ENCODE results near the gene PARP14. TPM values are rescaled to one million over a fixed set of nuclear protein-coding genes. Genes with fewer than 3 reads are reported as not detected.

Gene PARP14
- total and polyA plus RNA-seq, 2 experiments from 2014 or later, result 0.42 to 4.0 TPM

DNA sequence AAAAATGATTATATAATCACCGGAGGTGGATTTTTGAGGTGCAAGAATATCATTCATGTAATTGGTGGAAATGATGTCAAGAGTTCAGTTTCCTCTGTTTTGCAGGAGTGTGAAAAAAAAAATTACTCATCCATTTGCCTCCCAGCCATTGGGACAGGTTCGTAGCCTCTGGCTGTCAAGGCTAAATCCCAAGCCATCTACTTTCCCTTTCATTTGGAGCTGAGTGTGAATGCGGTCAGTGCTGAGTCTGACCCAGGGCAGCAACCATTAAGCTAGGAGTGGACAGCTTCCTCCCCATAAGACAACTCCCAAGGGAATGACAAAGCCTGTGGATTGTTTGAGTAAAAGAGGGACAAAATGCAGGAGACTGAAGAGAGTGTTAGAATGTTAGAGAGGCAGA lies 33.6 kb downstream of the PARP14 start:
- TF ChIP-seq, protein P1, sequence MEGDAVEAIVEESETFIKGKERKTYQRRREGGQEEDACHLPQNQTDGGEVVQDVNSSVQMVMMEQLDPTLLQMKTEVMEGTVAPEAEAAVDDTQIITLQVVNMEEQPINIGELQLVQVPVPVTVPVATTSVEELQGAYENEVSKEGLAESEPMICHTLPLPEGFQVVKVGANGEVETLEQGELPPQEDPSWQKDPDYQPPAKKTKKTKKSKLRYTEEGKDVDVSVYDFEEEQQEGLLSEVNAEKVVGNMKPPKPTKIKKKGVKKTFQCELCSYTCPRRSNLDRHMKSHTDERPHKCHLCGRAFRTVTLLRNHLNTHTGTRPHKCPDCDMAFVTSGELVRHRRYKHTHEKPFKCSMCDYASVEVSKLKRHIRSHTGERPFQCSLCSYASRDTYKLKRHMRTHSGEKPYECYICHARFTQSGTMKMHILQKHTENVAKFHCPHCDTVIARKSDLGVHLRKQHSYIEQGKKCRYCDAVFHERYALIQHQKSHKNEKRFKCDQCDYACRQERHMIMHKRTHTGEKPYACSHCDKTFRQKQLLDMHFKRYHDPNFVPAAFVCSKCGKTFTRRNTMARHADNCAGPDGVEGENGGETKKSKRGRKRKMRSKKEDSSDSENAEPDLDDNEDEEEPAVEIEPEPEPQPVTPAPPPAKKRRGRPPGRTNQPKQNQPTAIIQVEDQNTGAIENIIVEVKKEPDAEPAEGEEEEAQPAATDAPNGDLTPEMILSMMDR (IDR thresholded peaks at IDR 0.05; ENCODE audit: low read depth, low read length), result no peak
- H3K4me3 ChIP-seq, result no peak overlapping the region
- H3K27me3 ChIP-seq, result no peaks in the 10 kb centered on the region

DNA sequence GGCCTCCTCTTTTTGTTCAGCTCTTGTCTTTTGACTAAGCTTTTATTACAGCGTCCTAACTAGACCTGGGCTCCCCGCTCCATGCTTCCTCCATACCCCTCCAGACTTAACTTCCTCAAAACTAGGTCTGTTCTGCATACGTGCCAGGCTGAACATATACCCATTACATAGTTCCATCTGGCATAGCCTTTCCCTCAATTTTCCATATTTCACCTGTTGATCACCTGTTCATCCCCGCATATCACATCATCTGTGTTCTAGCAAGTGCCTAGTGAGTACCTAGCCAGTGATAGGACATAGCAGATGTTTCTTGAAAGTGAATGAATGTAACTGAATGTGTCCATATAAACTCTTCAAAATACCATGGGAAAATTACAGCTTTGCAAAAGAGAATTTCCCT lies 36.0 kb downstream of the PARP14 start:
- Histone ChIP-seq H3K27me3 (no peaks in the 10 kb centered on the region), H3K27ac (no peak overlapping the region), H3K4me3 (no peak overlapping the region), H3K36me3 (no peaks in the 10 kb centered on the region), H3K4me1 (ENCODE audit: low read depth) (no peaks in the 10 kb centered on the region), H3K9me3 (ENCODE audit: low read depth) (no peaks in the 10 kb centered on the region)
- TF ChIP-seq, protein P1 (IDR thresholded peaks at IDR 0.05; ENCODE audit: low read depth, low read length), result no peak
- DNase-seq (ENCODE audit: low read depth in 1 of 2, low spot score in 1 of 2), result no peak

More for the DNA sequence above, 33.6 kb downstream of the PARP14 start:
- H3K9me3 ChIP-seq (ENCODE audit: low read depth), result no peaks in the 10 kb centered on the region
- H3K4me1 ChIP-seq (ENCODE audit: low read depth), result no peaks in the 10 kb centered on the region
- H3K36me3 ChIP-seq, result no peaks in the 10 kb centered on the region
- no peak overlapping the region for H3K27ac ChIP-seq
- DNase-seq (ENCODE audit: low read depth in 1 of 2, low spot score in 1 of 2), result no peak

DNA sequence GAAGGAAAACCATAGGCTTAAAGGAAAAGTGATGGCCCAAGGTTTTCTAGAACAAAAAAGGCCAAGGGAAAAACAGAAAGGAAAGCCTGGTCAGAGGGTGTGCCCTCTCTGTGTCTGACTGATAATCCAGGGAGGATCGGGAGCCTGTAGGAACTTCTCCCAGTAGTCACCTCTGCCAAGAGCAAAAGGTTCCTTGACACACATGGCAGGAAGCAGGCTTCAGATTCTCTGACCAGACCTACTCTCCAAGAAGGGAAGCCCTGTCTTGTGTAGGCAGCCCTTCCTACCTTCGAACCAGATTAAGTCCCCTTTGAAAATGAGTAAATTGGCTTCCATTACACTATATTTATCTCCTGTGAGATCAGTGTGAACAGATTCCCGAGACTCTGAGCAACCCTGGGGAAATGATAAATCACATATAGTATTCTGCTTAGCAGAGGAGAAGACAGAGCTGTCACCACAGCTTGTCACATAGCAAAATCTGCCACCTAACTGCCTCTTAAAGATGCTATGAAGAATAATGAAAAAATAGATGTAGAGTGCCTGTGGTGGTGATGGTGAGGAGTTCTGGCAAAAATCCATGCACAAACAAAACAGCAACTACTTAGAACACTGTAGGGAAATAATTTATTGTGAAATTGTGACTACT lies 38.8 kb downstream of the PARP14 start:
- Histone ChIP-seq H3K27ac (no peak overlapping the region), H3K4me1 (ENCODE audit: low read depth) (no peaks in the 10 kb centered on the region), H3K9me3 (ENCODE audit: low read depth) (no peaks in the 10 kb centered on the region), H3K4me3 (no peak overlapping the region), H3K27me3 (no peaks in the 10 kb centered on the region), H3K36me3 (no peaks in the 10 kb centered on the region)
- no peak for DNase-seq (ENCODE audit: low read depth in 1 of 2, low spot score in 1 of 2)
- TF ChIP-seq, protein P1 (IDR thresholded peaks at IDR 0.05; ENCODE audit: low read depth, low read length), result no peak

DNA sequence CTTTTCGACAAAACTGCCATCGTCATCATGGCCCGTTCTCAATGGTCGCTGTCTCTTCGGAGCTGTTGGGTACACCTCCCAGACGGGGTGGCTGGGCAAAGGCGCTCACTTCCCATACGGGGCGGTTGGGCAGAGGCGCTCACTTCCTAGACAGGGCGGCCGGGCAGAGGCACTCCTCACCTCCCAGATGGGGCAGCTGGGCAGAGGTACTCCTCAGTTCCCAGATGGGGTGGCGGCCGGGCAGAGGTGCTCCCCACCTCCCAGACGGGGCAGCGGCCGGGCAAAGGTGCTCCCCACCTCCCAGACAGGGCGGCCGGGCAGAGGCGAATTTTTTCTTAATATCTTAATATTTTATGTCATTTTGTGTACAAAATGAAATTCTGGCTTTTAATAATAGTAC lies 44.5 kb downstream of the PARP14 start:
- H3K9me3 ChIP-seq (ENCODE audit: low read depth), result no peaks in the 10 kb centered on the region
- TF ChIP-seq, protein P1 (IDR thresholded peaks at IDR 0.05; ENCODE audit: low read depth, low read length), result no peak
- no peaks in the 10 kb centered on the region for H3K4me1 ChIP-seq (ENCODE audit: low read depth)
- H3K27ac ChIP-seq, result no peak overlapping the region
- DNase-seq (ENCODE audit: low read depth in 1 of 2, low spot score in 1 of 2), result no peak
- H3K36me3 ChIP-seq, result no peaks in the 10 kb centered on the region
- H3K4me3 ChIP-seq, result no peak overlapping the region
- H3K27me3 ChIP-seq, result no peaks in the 10 kb centered on the region

DNA sequence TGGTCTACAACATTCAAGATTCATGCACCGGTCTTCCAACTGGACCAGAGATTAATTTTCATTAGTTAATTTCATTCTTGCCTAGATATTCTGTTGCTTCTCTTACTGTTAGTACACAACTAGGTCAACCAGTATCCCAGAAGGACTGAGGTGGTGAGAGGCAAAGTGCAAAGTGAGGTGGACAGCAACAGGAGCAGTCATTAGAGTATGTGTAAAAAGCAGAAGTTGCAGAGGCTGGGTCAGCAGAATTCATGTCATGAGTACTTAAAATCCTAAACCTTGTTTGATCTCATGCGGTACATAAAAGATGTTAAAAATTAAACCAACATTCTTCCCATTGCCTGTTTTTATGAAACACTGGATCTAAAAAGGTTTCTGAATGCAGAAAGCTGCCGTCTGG lies 46.7 kb downstream of the PARP14 start:
- TF ChIP-seq, protein P1 (IDR thresholded peaks at IDR 0.05; ENCODE audit: low read depth, low read length), result no peak
- H3K36me3 ChIP-seq, result no peaks in the 10 kb centered on the region

More for the DNA sequence above, 46.7 kb downstream of the PARP14 start:
- DNase-seq (ENCODE audit: low read depth in 1 of 2, low spot score in 1 of 2), result no peak
- Histone ChIP-seq H3K27me3 (no peaks in the 10 kb centered on the region), H3K4me3 (no peak overlapping the region), H3K9me3 (ENCODE audit: low read depth) (no peaks in the 10 kb centered on the region), H3K4me1 (ENCODE audit: low read depth) (no peaks in the 10 kb centered on the region), H3K27ac (no peak overlapping the region)

Measured in cardiac muscle cell (in vitro differentiated cells and primary cell).